GM12878 (cell line): Measurements from ENCODE around the gene ZCCHC8.

Source experiments
- CBFB ChIP-seq: IDR thresholded peaks from 2 replicates; pipeline ENCODE4 v1.6.1; 2016; ENCODE audit warnings: antibody characterized with exemption, low read depth
- CEBPZ ChIP-seq: fragments of 150-350 bp; IDR thresholded peaks from 2 replicates; pipeline ENCODE4 v1.6.1; 2016; ENCODE audit warnings: low read depth, low read length
- CHD2 ChIP-seq: IDR thresholded peaks from 2 replicates; pipeline ENCODE4 v1.6.1; 2011; ENCODE audit warnings: low read depth, low read length, improper control_type of control experiment, borderline replicate concordance
- ELK1 ChIP-seq: IDR thresholded peaks from 2 replicates; pipeline ENCODE4 v1.6.1; 2012; ENCODE audit warnings: low read depth, low read length, improper control_type of control experiment
- ETV6 ChIP-seq, 2 experiments: fragments of 450-650 bp in 1 of 2; IDR thresholded peaks in 1 of 2; conservative IDR thresholded peaks in 1 of 2; 2 replicates each; pipeline ENCODE4 v1.6.1; 2014; ENCODE audit warnings: antibody characterized with exemption in 1 of 2, borderline replicate concordance in 1 of 2, low read depth in 1 of 2, mild to moderate bottlenecking in 1 of 2, moderate library complexity in 1 of 2
- NR2C1 ChIP-seq: fragments of 450-650 bp; IDR thresholded peaks from 2 replicates; pipeline ENCODE4 v1.6.1; 2017; ENCODE audit warnings: antibody characterized with exemption, mild to moderate bottlenecking, moderate library complexity
- POLR2AphosphoS5 ChIP-seq: IDR thresholded peaks from 2 replicates; pipeline ENCODE4 v1.6.1; 2011; ENCODE audit warnings: mild to moderate bottlenecking, low read length, inconsistent platforms
- RELA ChIP-seq: fragments of 450-650 bp; IDR thresholded peaks from 2 replicates; pipeline ENCODE4 v1.8.0; 2014; ENCODE audit warnings: borderline replicate concordance; ENCODE audit not compliant: partially characterized antibody
- REST ChIP-seq: IDR thresholded peaks from 2 replicates; pipeline ENCODE4 v1.6.1; 2012; ENCODE audit warnings: mild to moderate bottlenecking, low read depth, low read length
- ZNF24 ChIP-seq: fragments of 450-650 bp; IDR thresholded peaks from 2 replicates; pipeline ENCODE4 v1.6.1; 2017; ENCODE audit warnings: antibody characterized with exemption, mild to moderate bottlenecking

- TF ChIP-seq ZNF24 (no peak), POLR2AphosphoS5 (no peak; the same call in 1 of the 2 replicates), CBFB (no peak), REST (no peak), CEBPZ (no peak), RELA (no peak), ETV6 (conservative IDR thresholded peaks at IDR 0.05 in 1 of 2, IDR thresholded peaks at IDR 0.05 in 1 of 2; ENCODE audit: borderline replicate concordance in 1 of 2, low read depth in 1 of 2) (no peak), ELK1 (no peak), NR2C1 (no peak), CHD2 (no peak)
These were observed 4.8 kb upstream of the ZCCHC8 start for GRCh38 chr12:122505419-122506051.
